ENCODE data around the gene ZNF17. TPM values are rescaled to one million over a fixed set of nuclear protein-coding genes. Genes with fewer than 3 reads are reported as not detected.

Gene ZNF17
- total and polyA plus RNA-seq, 2 of the 8 experiments (the other 6 are each of a cell fraction or from before 2014, with no cell fraction given): 3.8 to 10.2 TPM

DNA sequence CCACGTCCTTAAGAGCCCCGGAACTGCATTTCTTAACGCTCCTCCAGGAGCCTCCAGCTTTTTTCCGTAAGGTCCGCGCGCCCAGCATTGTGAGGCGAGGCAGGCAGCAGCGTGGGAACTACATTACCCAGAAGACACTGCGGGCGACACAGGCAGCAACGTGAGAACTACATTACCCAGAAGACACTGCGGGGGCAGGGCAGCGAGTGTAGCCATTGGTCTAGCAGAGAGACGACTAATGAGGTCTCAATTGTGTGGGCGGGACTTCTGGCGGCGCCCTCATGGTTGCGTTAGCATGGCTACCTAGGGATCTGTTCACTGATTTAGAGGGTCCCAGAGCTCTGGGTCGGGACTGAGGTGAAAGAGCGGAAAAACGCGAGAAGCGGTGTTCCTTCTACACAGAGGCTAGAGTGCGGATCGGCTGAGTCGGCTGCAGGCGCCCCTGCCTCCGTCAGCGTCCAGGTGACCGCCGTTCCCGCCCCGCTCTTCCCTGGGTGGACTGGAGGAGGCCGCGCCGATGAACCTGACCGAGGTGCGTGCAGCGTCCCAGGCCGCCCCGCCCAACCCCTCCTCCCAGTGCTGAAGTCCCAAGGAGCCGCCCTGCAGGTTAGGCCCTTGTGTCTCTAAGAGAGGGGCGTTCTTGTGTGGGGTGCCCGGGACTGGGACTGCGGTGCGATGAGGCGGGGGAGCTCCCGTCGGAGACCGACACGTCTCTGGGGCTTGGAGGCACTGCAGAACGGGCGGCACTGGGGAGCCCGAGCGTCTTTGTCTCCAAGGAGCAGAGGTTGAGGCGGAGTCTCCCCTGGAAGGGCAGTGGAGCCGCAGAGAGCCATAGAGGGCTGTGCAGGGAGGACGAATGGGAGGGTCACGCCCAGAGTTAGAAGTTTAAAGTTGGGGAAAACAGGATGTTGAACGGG is 24.4 kb downstream of the ZNF17 start, which contains the start of gene ZNF749 (continued):
- peak; percentile 70 for TF ChIP-seq SP1 (IDR thresholded peaks at IDR 0.05; ENCODE audit: low read depth, low read length)
- TF ChIP-seq MAFK (IDR thresholded peaks at IDR 0.05; ENCODE audit: low read depth, low read length): no peak
- TF ChIP-seq SIX5 (IDR thresholded peaks at IDR 0.05; ENCODE audit: low read depth, low read length): peak; percentile 97
- no peak for TF ChIP-seq RNF2 (IDR thresholded peaks at IDR 0.05; ENCODE audit: borderline replicate concordance, low read depth, low read length, missing control alignments, poor library complexity, severe bottlenecking)
- TF ChIP-seq, protein P1, sequence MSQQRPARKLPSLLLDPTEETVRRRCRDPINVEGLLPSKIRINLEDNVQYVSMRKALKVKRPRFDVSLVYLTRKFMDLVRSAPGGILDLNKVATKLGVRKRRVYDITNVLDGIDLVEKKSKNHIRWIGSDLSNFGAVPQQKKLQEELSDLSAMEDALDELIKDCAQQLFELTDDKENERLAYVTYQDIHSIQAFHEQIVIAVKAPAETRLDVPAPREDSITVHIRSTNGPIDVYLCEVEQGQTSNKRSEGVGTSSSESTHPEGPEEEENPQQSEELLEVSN (IDR thresholded peaks at IDR 0.05): 0 out of 2 replicates have a peak, but pooled peaks have one; percentile 23
- no peak for TF ChIP-seq KDM4A (IDR thresholded peaks at IDR 0.05; ENCODE audit: low read depth, low read length, severe bottlenecking)
- TF ChIP-seq POLR2A (IDR thresholded peaks at IDR 0.05; ENCODE audit: control extremely low read depth in 1 of 2, low read depth in 2 of 2, low read length in 2 of 2): peak; percentile 52 to 93
- TF ChIP-seq GABPA (IDR thresholded peaks at IDR 0.05; ENCODE audit: borderline replicate concordance, insufficient read depth, low read length): no peak
- no peak for TF ChIP-seq JUN (IDR thresholded peaks at IDR 0.05; ENCODE audit: low read depth, low read length)
- TF ChIP-seq NANOG (IDR thresholded peaks at IDR 0.05; ENCODE audit: insufficient read depth, low read depth, low read length, poor library complexity, severe bottlenecking): peak; percentile 4
- no peak for TF ChIP-seq TEAD4 (IDR thresholded peaks at IDR 0.05; ENCODE audit: low read depth, low read length)
- no peak for TF ChIP-seq BCL11A (IDR thresholded peaks at IDR 0.05; ENCODE audit: low read depth in 2 of 2, low read length in 2 of 2)
- no peak for TF ChIP-seq TCF12 (IDR thresholded peaks at IDR 0.05; ENCODE audit: low read depth, low read length)
- no peak for TF ChIP-seq GTF2F1 (IDR thresholded peaks at IDR 0.05; ENCODE audit: borderline replicate concordance, low read depth, low read length)
- no peak for TF ChIP-seq ATF3 (IDR thresholded peaks at IDR 0.05; ENCODE audit: insufficient read depth, low read depth, low read length)
- no peak for TF ChIP-seq POU5F1 (IDR thresholded peaks at IDR 0.05; ENCODE audit: low read depth, low read length)
- TF ChIP-seq ASH2L (IDR thresholded peaks at IDR 0.05; ENCODE audit: low read length): peak; percentile 75
- TF ChIP-seq POLR2AphosphoS5 (IDR thresholded peaks at IDR 0.05; ENCODE audit: low read depth, low read length): peak; percentile 77
- peak; percentile 86 for TF ChIP-seq TAF1 (IDR thresholded peaks at IDR 0.05; ENCODE audit: low read depth, low read length)
- no peak for TF ChIP-seq CHD1 (IDR thresholded peaks at IDR 0.05; ENCODE audit: low read depth, low read length)
- peak in 1 of 2 experiments; percentile 62; a peak in 1 of 4 replicates for TF ChIP-seq SIN3A (conservative IDR thresholded peaks at IDR 0.05 in 1 of 2, IDR thresholded peaks at IDR 0.05 in 1 of 2; ENCODE audit: low read depth in 1 of 2, low read length in 2 of 2)
- TF ChIP-seq RAD21 (IDR thresholded peaks at IDR 0.05 in 1 of 2, conservative IDR thresholded peaks at IDR 0.05 in 1 of 2; ENCODE audit: low read depth in 2 of 2, low read length in 2 of 2): no peak
